CD14-positive monocyte (primary cell): ENCODE data around the gene SYT13. TPM values are rescaled to one million over a fixed set of nuclear protein-coding genes. Genes with fewer than 3 reads are reported as not detected.

ENCODE experiments used
- DNase-seq, 3 donors: peaks; one replicate each; pipeline ENCODE4 v3.0.0-alpha.2; 2011 to 2022
- H2AFZ ChIP-seq: 2 replicates; pipeline ENCODE4 v1.6.0; 2012; ENCODE audit warnings: mild to moderate bottlenecking, low read depth, low read length, inconsistent platforms; ENCODE audit not compliant: insufficient read depth, poor library complexity, severe bottlenecking
- H3K27ac ChIP-seq, 2 donors: 1 replicate in 1 of 2; 2 replicates in 1 of 2; pipeline ENCODE4 v1.5.1; 2012 to 2013; ENCODE audit warnings: low read length in 2 of 2, control low read depth in 1 of 2, inconsistent platforms in 1 of 2, low read depth in 1 of 2, mild to moderate bottlenecking in 1 of 2
- H3K27me3 ChIP-seq, 2 donors: one replicate each; pipeline versions ENCODE4 v1.6.0 to v1.6.1; 2011 to 2013; ENCODE audit warnings: low read length in 2 of 2; ENCODE audit not compliant: control insufficient read depth in 2 of 2, insufficient read depth in 2 of 2
- H3K36me3 ChIP-seq, 2 donors: replicated peaks in 1 of 2; 1 replicate in 1 of 2; 2 replicates in 1 of 2; pipeline versions ENCODE4 v1.5.1 to v1.6.1; 2012 to 2013; ENCODE audit warnings: low read length in 2 of 2, control low read depth in 1 of 2, inconsistent platforms in 1 of 2, mild to moderate bottlenecking in 1 of 2; ENCODE audit not compliant: insufficient read depth in 2 of 2, control insufficient read depth in 1 of 2
- H3K4me1 ChIP-seq, 2 donors: 1 replicate in 1 of 2; 2 replicates in 1 of 2; pipeline versions ENCODE4 v1.5.1 to v1.6.1; 2012 to 2013; ENCODE audit warnings: low read length in 2 of 2, control low read depth in 1 of 2, inconsistent platforms in 1 of 2, mild to moderate bottlenecking in 1 of 2, moderate library complexity in 1 of 2; ENCODE audit not compliant: insufficient read depth in 2 of 2, control insufficient read depth in 1 of 2
- H3K4me2 ChIP-seq: replicated peaks from 2 replicates; pipeline ENCODE3; 2012; ENCODE audit warnings: low read length, moderate library complexity, mild to moderate bottlenecking; ENCODE audit not compliant: poor library complexity, severe bottlenecking; ENCODE audit errors: extremely low read depth
- H3K4me3 ChIP-seq, 3 experiments: fragments of 200-600 bp in 1 of 3; sonication (generic) in 1 of 3; replicated peaks in 1 of 3; 1 replicate in 2 of 3; 2 replicates in 1 of 3; pipeline ENCODE4 v1.5.1; 2011 to 2013; ENCODE audit warnings: low read length in 3 of 3, mild to moderate bottlenecking in 3 of 3, control low read depth in 2 of 3, low read depth in 2 of 3, inconsistent platforms in 1 of 3, moderate library complexity in 1 of 3
- H3K79me2 ChIP-seq: 2 replicates; pipeline ENCODE4 v1.6.0; 2012; ENCODE audit warnings: mild to moderate bottlenecking, control low read depth, inconsistent platforms, low read length, moderate library complexity; ENCODE audit not compliant: insufficient read depth
- H3K9ac ChIP-seq: 2 replicates; pipeline ENCODE4 v1.6.0; 2017; ENCODE audit warnings: low read length, mild to moderate bottlenecking; ENCODE audit not compliant: insufficient read depth, poor library complexity, severe bottlenecking
- H3K9me3 ChIP-seq, 2 donors: replicated peaks in 1 of 2; 1 replicate in 1 of 2; 2 replicates in 1 of 2; pipeline versions ENCODE4 v1.5.1 to v1.6.1; 2012 to 2013; ENCODE audit warnings: low read length in 2 of 2, control low read depth in 1 of 2; ENCODE audit not compliant: control insufficient read depth in 1 of 2, insufficient read depth in 1 of 2
- H4K20me1 ChIP-seq: 2 replicates; pipeline ENCODE4 v1.6.0; 2012; ENCODE audit warnings: mild to moderate bottlenecking, low read length, control low read depth, moderate library complexity; ENCODE audit not compliant: insufficient read depth
- H3K27ac Mint-ChIP-seq, 7 donors: one replicate each; pipeline ENCODE4 v1.8.0; 2020; ENCODE audit warnings: mild to moderate bottlenecking in 7 of 7, mixed read lengths in 7 of 7, moderate library complexity in 6 of 7, inconsistent platforms in 2 of 7
- H3K27me3 Mint-ChIP-seq, 3 donors: one replicate each; pipeline ENCODE4 v1.8.0; 2021 to 2022; ENCODE audit warnings: low read depth in 3 of 3, mild to moderate bottlenecking in 3 of 3, mixed read lengths in 3 of 3, moderate library complexity in 3 of 3, inconsistent platforms in 1 of 3
- H3K36me3 Mint-ChIP-seq, 2 donors: one replicate each; pipeline ENCODE4 v1.8.0; 2020; ENCODE audit warnings: mixed read lengths in 2 of 2, inconsistent platforms in 1 of 2, mild to moderate bottlenecking in 1 of 2
- H3K4me1 Mint-ChIP-seq: one replicate; pipeline ENCODE4 v1.8.0; 2020; ENCODE audit warnings: mild to moderate bottlenecking, mixed read lengths
- H3K4me3 Mint-ChIP-seq, 2 donors: one replicate each; pipeline ENCODE4 v1.8.0; 2020; ENCODE audit warnings: mild to moderate bottlenecking in 2 of 2, mixed read lengths in 2 of 2, moderate library complexity in 1 of 2
- H3K9me3 Mint-ChIP-seq, 7 donors: one replicate each; pipeline ENCODE4 v1.8.0; 2020 to 2022; ENCODE audit warnings: mixed read lengths in 7 of 7, mild to moderate bottlenecking in 6 of 7, moderate library complexity in 6 of 7, inconsistent platforms in 2 of 7
- WGBS: methylation state at CpG from one replicate; pipeline ENCODE4 v1.1.5; 2013; ENCODE audit warnings: missing lambda C conversion rate; ENCODE audit not compliant: insufficient coverage; 5-methylcytosine and 5-hydroxymethylcytosine counted together
- intact Hi-C, 2 donors: fragments of 100-400 bp; cut with micrococcal nuclease; formaldehyde crosslinking; loops; one replicate each; pipeline versions ENCODE4 v1.15.0 to v1.15.1; 2023
- polyA plus RNA-seq, 3 donors: library from polyadenylated mRNA; depleted of rRNA in 1 of 3; unstranded in 2 of 3; stranded (reverse) in 1 of 3; fragments of 300-500 nt in 2 of 3; fragments of >200 nt in 1 of 3; fragmentation: Illumina TruSeq in 2 of 3; gene quantifications; 1 replicate in 2 of 3; 2 replicates in 1 of 3; pipeline ENCODE4 v1.2.3, GENCODE V29; 2012 to 2021
- TF ChIP-seq, protein P1 (sequence below): fragments of 200-600 bp; IDR thresholded peaks from one replicate; pipeline ENCODE4 v1.8.0; 2022; ENCODE audit warnings: antibody characterized with exemption, mild to moderate bottlenecking

Gene SYT13
- polyA plus RNA-seq, 3 donors = not detected

DNA sequence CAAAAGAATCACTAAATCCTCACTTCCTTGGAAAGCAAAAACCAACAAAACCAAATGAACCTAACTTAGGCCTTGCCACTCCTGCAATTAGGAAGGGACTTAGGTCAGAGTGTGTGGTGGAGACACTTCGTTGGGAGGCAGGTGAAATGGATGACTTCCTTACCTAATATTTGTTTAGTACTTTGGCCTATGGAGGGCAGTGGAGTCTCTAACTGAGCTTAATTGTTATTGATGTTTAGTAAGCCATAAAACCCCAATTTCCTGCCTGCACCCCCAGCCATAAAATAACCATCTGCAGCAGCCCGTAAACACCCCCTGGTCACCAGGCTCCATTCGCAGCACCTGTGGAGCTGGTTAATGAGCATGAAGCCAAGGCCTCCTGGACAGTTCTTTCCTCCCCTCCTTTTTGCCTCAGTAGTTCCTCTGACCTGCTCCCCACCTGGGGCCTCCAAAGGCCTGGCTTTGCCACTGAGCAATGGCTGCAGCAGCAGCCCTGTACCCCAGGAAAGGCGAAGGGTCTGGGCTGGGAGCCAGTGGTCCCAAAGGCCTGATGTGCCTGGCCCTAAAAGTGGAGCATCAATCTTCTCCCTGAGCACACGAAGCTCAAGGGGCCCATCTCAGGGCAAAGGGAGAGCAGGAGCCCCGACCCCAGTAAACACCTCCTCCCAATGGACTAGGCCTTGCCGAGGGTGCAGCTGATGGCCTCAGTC, 15.6 kb upstream of the SYT13 start:
- Histone ChIP-seq H3K36me3 (no peaks in the 10 kb centered on the region), H4K20me1 (no peaks in the 10 kb centered on the region), H3K9ac (no peak overlapping the region), H2AFZ (no peak overlapping the region), H3K27me3 (peaks cover 0 to 2% of the 10 kb centered on the region in 2 donors), H3K4me1 (no peaks in the 10 kb centered on the region), H3K9me3 (no peaks in the 10 kb centered on the region), H3K79me2 (no peaks in the 10 kb centered on the region), H3K4me2 (no peak overlapping the region), H3K27ac (no peak overlapping the region), H3K4me3 (no peak overlapping the region)
- intact Hi-C loops = no loop called here
- DNase-seq = no peak
- Mint-ChIP-seq H3K9me3 (no peaks in the 10 kb centered on the region), H3K4me3 (no peak overlapping the region), H3K4me1 (no peaks in the 10 kb centered on the region), H3K27me3 (peaks cover 3 to 9% (median 4%) of the 10 kb centered on the region in 3 donors), H3K27ac (no peak overlapping the region), H3K36me3 (no peaks in the 10 kb centered on the region)
- 92% methylated on average over 3 of the region's 7 CpGs for WGBS
- TF ChIP-seq, protein P1, sequence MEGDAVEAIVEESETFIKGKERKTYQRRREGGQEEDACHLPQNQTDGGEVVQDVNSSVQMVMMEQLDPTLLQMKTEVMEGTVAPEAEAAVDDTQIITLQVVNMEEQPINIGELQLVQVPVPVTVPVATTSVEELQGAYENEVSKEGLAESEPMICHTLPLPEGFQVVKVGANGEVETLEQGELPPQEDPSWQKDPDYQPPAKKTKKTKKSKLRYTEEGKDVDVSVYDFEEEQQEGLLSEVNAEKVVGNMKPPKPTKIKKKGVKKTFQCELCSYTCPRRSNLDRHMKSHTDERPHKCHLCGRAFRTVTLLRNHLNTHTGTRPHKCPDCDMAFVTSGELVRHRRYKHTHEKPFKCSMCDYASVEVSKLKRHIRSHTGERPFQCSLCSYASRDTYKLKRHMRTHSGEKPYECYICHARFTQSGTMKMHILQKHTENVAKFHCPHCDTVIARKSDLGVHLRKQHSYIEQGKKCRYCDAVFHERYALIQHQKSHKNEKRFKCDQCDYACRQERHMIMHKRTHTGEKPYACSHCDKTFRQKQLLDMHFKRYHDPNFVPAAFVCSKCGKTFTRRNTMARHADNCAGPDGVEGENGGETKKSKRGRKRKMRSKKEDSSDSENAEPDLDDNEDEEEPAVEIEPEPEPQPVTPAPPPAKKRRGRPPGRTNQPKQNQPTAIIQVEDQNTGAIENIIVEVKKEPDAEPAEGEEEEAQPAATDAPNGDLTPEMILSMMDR = no peak

DNA sequence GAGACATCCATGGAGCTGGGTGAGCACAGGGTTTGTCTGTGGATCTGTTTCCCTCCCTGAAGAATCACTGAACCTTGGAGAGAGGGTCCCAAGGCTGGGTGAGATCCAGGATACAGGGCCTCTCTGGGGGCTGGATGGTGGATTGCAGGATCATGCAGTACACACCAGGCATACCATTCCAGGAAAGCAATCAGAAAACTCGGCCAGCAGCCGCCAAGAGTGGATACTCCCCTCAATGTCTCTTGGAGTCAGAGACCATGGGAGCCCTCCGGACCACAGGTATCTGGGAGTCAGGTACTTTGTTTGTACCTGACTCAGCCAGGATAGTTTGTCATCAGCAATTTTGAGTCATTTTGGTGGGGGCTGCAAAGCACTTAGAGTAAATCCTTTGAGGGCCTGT, 14.6 kb upstream of the SYT13 start:
- Mint-ChIP-seq H3K27me3 (peaks cover 3 to 9% (median 4%) of the 10 kb centered on the region in 3 donors), H3K27ac (no peak overlapping the region), H3K9me3 (no peaks in the 10 kb centered on the region), H3K4me3 (no peak overlapping the region), H3K4me1 (no peaks in the 10 kb centered on the region), H3K36me3 (no peaks in the 10 kb centered on the region)
- intact Hi-C loops = no loop called here
- DNase-seq = no peak
- TF ChIP-seq, protein P1 = no peak
- Histone ChIP-seq H3K4me2 (no peak overlapping the region), H3K9ac (no peak overlapping the region), H3K4me3 (no peak overlapping the region), H3K27ac (no peak overlapping the region), H2AFZ (no peak overlapping the region), H3K36me3 (no peaks in the 10 kb centered on the region), H3K4me1 (no peaks in the 10 kb centered on the region), H4K20me1 (no peaks in the 10 kb centered on the region), H3K9me3 (no peaks in the 10 kb centered on the region), H3K27me3 (peaks cover 0 to 2% of the 10 kb centered on the region in 2 donors), H3K79me2 (no peaks in the 10 kb centered on the region)
- 100% methylated on average over 3 of the region's 3 CpGs for WGBS
